Right renal cortex interstitium (tissue), 3 donors: Measurements from ENCODE around the gene SPOP. TPM values are rescaled to one million over a fixed set of nuclear protein-coding genes. Genes with fewer than 3 reads are reported as not detected.
"Not testable (repeated sequence)": the region's sequence is repeated elsewhere in the genome, so short reads cannot be mapped to it uniquely, and the experiment has no call there.

Source experiments
- DNase-seq, 3 donors: peaks; one replicate each; pipeline ENCODE4 v3.0.0-alpha.2; 2013; ENCODE audit warnings: low read depth in 3 of 3, low spot score in 2 of 3
- polyA plus RNA-seq, 3 donors: library from polyadenylated mRNA; unstranded; fragments of 120-200 nt; gene quantifications; one replicate each; pipeline ENCODE4 v1.2.1, GENCODE V29; 2013; ENCODE audit not compliant: insufficient read length in 3 of 3

The SPOP gene
- polyA plus RNA-seq, 3 donors, result 62.8 to 70.9 (median 65.7) TPM

DNA sequence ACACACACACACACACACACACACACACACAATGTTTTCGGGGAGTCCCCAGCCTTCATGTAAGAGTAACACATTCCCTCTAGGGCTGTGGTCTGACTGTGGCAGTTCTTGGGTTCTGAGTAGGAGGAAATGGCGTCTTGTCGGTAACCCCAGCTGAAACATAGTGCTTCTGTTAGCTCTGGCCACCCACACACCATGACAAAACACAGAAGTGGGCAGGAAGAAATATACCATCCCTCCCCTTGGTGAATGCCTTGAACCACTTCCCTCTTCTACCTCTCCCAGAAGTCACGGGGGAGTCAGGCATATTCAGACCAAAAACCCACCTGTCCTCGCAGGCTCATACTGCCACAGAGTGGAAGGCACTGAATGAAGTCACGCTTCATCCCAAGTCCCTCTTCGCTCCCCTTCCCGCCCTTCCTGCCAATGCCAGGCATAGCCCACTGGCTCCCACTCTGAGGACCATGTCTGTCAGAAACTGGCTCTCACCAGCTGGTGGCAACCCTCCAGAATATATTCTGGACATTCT is 18.4 kb upstream of the SPOP start:
- DNase-seq, result no peak

DNA sequence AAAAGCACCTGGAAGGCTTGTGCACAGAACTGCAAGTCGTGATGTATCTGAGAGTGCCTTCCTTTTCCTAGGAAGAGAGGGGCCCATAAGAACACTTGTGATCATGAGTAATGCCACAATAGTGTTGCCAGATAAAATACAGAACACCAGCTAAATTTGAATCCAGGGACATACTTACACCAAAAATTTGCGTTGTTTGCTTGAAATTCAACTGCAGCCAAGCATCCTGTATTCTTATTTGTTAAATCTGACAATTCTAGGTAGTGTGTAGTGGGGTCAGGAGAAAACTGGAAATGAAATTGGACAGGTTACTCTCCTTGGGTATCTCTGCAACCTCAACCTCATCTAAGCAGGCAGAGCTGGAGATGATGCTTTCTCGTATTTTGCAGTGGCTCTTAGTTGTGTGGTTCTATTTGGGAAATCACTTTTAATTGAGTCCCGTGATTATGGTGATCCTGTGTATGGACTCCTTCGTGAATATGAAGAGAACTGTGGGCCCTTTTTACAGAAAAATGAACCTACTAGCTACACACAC is 17.9 kb upstream of the SPOP start:
- DNase-seq, result no peak

DNA sequence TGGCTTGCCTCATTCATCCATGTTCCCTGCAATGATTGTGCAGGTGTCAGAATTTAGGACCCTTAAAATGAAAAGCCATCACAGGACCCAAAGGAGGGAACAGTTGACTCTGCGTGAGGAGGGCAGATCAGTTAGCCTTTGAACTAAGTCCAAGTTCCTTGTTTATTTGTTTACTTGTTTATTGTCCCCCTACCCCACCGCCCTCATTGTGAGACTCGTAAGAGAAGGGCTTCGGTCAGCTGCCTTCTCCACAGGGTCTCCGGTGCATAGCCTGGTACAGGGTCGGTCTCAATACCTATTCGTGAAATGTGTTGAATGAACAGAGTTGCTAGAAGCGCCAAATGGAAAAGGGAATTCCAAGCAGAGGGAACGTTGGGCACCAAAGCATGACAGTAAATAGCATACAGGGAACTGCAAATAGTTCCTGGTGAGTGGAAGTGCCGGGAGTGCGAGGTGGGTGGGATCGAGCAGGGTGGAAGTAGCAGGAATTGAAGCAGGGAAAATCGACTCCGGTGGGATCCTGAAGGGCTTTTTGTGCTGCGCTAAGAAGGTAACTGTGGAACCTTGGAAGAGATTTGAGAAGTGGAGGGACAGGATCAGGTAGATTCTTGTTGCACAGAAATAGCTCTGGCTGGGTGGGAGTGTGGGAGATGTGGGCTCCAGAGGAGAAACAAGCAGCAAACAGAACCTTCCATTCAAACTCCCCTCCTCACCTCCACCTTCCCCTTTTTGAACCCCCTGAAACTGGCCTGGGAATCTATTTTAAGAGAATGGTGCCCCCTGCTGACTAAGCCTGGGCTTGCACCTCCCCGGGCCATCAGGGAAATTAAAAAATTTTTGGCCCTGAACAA is 17.2 kb upstream of the SPOP start:
- DNase-seq, result no peak

DNA sequence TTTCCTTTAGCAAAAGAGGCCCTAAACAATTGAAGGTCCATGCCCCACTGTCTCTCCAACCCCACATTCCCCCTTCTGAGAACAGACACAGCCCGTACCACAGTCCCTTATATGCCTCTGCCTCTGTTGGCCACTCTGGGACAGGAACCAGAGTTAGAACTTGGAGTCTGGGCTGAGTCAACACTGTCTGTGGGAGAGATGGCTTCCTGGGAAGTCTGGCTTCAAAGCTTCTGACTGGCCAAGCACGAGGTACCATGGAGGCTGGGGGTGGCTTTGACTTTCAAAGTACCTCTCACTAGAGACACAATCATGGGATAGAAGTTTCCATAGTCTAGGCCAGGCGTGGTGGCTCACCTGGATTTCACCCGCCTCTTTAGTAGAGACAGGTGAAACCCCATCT is 14.9 kb upstream of the SPOP start:
- DNase-seq, result no peak

DNA sequence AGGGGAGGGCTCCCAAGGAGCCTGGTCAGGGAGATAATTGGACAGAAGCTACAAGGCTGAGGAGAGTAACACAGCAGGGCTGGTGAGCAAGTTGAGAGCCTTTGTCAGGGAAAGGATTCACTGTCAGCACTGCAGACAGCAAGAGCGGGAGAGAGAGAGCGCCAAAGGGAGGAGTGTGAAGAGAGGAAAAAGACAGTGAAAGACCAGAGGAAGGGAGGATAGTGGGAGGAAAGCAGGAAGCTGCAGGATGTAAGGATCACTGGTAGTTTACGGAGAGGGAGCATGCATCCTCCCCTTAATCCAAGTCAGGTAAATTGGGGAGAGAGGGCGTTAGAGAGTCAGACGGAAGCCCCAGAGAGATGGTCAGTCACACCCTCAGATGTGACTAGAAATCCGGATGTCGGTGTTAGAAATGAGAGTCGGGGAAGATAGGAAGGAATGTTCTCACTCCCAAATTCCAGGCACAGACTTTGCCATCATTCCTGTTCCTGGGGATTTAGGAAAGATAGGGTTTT is 13.8 kb upstream of the SPOP start:
- DNase-seq, result no peak

DNA sequence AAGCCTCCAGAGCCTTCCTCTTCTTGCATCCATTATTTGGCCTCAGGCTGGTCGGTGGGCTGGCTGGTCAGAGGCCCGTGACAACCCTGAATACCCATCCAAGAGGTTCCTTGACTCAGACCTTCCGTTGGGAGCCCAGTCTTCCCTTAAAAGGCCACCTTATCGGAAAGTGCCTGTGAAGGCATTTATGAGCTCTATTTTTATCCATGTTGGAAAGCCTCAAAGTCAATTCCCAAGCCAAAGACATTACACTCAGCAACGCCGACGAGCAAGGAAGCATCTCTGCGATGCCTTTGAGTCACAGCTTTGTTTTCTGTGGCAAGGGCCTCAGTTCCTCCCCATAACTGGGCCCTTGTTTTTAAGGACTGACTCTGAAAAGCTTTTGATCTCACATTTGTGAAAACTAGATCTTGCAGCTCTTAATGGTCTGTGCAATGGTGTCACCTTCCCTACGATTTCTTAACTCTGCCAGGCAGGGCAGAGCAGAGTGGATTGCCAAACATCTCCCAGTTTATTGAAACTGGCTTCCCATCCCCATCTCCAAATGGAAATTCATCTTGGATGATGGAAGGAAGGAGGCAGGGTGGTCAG is 13.3 kb upstream of the SPOP start:
- no peak for DNase-seq

DNA sequence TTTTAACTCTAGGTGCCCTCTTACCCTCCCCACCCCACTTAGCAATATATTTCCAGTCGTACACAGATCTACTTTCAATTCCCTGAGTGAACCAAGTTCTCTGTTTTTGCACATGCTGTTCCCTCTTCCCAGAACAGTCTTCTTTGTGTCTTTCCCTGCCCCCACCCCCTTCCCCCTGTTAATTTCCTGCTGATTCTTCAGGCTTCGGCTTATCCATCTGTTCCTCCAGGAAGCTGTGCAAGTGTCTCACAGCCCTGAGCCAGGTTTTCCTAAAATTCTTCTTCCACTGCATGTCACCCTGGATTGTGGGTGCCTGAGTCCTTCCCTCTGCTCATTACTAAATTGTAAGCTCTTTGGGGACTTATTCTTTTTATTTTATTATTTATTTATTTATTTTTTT is 12.4 kb upstream of the SPOP start:
- no peak for DNase-seq

DNA sequence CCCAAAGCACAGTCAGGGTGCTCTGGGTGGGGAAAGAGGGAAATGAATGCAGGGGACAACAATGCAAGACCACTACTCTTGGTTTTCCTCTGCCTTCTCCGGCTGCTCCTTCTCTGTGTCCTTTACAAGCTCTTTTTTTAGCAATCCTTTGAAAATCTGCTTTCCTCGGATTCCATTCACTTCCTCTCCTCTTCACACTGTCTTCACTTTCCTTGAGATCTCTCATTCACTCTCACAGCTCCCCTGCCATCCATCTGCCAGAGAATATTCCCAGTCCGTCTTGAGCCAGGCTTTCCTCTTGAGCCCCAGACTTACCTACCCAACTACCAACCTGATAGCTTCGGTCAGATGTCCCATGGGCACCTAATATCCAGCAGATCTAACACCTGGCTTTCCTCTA is 11.0 kb upstream of the SPOP start:
- no peak for DNase-seq

DNA sequence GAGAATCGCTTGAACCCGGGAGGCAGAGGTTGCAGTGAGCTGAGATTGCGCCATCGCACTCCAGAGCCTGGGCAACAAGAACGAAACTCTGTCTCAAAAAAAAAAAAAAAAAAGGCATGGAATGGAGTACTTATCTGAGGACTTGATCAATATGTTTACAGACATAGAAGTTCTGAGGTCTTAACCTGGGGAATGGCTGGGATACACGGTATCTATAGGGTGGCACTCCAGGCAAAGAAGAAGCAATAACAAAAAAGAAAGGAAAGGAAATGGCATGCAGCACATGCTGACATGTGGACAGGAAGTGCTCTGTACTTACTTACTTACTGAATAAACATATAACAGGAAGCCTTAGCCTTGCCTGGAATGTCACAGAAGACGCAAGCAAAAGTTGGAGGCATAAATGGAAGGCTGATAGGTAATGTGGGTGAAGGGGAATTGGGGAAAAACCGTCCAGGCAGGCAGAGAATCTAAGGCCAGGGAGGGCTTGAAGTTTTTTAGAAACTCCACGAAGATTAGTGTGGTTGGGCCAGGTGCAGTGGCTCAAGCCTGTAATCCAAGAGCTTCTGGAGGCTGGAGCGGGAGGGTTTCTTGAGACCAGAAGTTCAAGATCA is 10.1 kb upstream of the SPOP start:
- DNase-seq, result no peak

DNA sequence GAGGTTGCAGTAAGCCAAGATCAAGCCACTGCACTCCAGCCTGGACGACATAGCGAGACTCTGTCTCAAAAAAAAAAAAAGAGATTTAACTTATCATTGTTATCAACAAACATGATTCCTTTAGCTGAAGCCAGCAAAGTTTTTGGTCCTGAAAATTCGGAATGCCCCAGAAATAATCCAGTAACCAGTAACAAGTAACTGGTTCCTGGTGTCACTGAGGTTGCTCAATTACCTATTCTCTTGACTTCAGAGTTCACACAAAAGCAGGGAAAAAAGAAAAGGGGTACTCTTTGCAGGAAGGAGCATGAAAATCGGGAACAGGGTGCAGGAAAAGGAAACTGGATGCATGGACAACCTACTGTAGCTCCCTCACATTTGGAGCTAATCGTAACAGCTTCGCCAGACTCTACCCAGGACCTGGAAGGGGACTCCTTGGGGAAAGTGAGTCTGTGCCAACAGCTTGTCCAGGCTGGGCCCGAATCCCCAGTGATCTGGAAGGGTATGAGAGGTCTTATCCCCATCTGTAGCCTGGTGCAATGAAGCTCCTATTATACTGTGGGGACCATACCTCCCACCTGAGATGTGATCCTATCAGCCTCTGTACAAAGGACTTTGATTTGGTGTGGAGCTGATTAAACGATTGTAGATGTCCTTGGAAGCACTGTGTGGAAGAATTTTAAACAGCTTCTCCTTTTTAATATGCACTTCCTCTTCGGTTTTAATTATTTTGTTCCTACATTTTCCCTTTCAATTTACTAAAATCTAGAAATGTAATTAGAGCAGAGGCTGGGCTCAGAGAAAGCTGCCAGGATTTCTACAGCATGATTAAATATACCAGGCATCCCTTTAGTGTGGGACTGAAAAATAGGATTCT is 3.4 kb upstream of the SPOP start:
- no peak for DNase-seq

DNA sequence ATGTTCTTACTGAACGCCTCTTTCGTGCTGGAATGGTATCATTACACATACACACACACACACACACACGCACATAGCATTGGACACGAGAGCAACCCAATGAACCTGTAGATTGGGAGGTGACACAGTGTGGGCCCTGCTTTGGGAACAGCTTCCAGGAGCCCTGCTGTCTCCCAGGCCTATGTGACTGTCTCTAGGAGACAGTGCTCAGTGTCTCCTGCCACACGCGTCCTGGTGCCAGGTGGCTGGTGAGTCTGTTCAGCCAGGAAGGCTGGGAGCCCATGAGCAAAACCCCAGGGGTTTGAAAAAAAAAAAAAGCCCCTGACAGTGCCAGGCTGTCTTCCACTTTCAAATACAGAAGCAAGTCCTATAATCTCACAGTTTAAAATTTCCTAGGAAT is 2.4 kb upstream of the SPOP start:
- no peak for DNase-seq

DNA sequence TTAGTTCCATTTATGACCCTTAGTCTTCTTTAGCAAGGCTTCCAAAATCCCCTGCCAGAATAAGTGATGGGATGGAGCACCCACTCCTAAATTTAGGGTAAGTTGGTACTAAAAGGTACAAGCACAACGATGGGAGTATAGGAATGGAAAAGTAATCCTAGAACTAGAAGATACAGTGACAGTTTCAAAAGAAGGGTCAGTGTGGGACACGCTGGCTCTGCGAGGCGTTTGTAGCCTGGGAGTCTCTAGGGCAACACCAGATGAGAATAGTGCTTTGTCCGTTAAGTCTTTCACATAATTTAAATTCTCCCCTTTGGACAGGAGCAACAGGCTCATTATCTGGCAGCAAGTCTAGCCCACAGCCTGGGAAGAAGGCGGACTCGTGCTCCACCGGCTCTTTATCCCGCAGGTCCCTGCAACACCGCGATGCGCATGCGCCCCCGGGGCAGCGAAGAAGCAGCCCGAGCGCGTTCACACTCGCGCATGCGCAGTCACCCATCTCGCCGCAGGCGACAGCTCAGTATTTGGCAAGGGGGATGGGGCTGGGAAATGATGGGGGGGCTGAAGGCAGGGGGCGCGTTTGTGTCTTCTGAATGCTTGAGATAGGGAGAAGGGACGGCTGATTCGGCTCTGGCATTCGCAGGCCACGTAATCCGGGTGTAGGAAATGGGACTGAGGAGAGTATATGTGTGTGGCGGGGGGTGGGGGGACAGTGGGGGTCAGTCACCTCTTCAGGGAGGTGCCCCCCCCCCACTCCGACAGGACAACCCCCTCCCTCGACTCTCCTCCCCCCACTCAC is 564 bp downstream of the SPOP start:
- DNase-seq, result peak; percentile 92

DNA sequence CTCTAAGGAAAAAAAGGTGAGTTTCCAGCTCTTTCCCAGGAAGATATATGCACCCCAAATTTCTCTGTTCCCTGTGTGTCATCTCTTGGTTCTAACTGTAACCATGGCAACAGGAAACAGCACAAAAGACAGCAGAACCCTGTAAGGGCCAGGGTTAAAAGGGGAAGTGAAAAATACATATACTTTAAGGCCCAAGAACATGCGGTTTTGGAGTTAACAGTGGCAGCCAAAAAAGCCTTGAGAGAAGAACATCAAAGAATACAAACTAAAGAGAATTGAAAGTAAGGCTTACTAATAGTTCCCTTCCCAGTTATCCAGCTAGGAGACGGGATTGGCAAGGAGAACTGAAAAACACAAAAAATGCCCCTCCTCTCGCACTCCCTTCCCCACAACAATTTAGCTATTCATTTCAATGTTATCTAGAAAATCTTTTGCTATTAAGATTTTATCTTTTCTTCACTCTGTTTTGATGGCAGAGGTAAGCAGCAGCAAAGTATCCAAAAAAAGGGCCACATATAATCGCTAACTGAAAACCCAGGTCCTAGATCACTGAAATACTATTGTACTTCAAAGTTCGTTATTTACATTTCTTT is 1.5 kb downstream of the SPOP start:
- no peak for DNase-seq

DNA sequence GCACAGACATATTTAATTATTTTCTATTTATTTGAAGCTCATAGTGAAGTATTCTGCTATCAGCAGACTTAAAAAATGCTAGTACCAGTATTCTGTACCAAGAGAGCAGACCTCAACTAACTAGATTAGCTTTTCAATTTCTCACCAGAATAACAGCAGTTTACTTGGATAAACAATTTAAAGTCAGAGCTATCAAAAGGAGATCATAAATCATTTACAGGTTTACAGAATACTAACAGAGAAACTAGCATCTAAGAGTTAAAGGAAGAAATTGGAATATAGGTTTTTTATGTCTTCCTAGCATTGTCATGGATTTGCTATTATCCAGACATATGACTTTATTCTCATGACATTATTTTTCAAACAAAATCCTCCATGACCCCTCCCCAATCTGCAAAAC is 3.4 kb downstream of the SPOP start:
- no peak for DNase-seq

DNA sequence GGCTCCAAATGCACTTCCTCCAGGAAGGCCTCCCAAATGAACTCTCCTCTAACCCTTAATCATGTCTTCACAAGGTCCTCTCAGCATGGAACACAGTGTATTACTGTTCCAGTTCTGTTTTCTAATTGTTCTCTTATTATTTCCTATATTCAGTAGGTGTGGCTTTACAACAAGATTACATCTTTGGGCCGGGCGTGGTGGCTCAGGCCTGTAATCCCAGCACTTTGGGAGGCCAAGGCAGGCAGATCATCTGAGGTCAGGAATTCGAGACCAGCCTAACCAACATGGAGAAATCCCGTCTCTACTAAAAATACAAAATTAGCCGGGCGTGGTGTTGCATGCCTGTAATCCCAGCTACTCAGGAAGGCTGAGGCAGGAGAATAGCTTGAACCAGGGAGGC is 4.2 kb downstream of the SPOP start:
- DNase-seq, result not testable (repeated sequence)

DNA sequence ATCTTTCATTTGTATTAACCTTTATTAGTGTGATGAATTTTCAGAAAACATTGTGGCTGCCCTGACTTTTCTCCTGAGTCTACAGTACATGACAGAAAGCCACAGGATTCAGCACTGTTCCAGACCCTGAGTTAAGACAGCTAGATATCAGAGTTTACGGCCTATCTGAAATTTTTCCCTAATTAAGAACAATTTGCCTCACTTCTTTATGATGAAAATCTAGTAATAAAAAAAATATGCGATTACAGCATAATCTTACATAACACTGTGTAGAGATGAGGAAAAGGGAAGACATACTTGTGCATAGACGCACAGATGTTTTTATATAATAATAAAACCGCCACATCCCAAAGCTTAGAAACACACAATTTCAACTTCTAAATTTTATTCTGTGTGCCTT is 7.3 kb downstream of the SPOP start:
- DNase-seq, result no peak

DNA sequence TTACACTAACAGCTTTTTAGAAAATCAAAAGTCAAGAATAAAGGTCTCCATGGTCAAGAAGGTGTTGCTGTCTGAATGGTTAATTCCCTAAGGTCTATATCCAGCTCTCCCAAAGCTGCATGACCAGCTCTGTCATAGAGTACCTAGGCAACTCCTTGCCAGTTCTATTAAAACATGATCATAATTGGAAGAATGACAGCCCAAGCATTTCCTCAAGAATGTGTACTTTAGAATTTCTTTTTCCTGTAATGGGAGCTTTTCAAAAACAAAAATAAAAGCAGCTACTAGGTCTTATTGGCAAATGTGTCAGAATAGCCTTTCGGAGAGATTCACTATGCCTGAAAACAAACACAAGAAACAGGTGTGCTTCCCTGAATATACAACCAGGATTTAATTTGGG is 7.9 kb downstream of the SPOP start:
- no peak for DNase-seq

DNA sequence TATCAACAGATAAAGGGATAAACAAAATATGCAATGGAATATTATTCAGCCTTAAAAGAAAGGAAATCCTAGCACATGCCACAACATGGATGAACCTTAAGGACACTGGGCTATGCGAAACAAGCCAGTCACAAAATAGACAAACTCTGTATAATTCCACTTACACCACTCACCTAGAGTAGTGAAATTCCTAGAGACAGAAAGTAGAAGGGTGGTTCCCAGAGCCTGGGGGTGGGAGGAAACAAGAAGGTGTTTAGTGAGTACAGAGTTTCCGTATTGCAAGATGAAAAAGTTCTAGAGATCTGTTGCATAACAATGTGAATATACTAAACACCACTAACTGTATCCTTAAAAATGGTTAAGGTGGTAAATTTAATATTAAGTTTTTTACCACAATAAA is 10.0 kb downstream of the SPOP start:
- no peak for DNase-seq

DNA sequence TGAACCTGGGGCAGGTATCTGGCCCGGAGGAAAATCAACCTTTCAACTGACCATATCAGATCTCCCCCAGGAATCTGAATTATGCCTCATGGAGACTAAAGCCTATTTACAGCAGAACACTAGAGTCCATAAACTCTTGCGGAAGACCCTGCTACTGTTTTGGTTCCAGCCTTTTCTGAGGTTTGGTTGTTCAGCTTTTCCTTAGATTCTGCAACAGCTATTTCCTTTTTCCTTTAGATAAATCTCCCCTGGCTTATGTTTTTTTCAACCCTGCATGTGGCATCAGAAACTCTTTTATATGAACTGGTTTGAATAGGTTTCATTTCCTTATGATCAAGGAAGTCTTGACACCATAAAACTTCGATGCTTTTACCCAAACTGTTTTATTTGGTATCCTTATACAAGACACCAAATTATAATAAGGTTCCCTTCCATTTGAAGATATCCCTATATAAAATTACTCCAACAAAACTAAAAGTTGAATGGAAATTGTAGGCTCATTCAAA is 13.1 kb downstream of the SPOP start:
- DNase-seq, result no peak
